Adrenal gland (tissue), 12 donors: ENCODE data around the gene BLVRB. TPM values are rescaled to one million over a fixed set of nuclear protein-coding genes. Genes with fewer than 3 reads are reported as not detected.
"Not testable (repeated sequence)": the region's sequence is repeated elsewhere in the genome, so short reads cannot be mapped to it uniquely, and the experiment has no call there.

Experiments used
- DNase-seq, 7 donors: peaks; one replicate each; pipeline ENCODE4 v3.0.0-alpha.2; 2019 to 2020
- H3K27ac ChIP-seq, 5 donors: fragments of 200-600 bp; sonication (generic) in 4 of 5; 1 replicate in 3 of 5; 2 replicates in 2 of 5; pipeline versions ENCODE4 v1.5.1 to v1.8.0; 2016 to 2020; ENCODE audit warnings: mild to moderate bottlenecking in 1 of 5
- H3K27me3 ChIP-seq: fragments of 200-600 bp; 2 replicates; pipeline ENCODE4 v1.8.0; 2021
- H3K36me3 ChIP-seq, 2 donors: fragments of 200-600 bp; replicated peaks in 1 of 2; 1 replicate in 1 of 2; 2 replicates in 1 of 2; pipeline versions ENCODE4 v1.5.1 to v1.8.0; 2018 to 2022
- H3K4me1 ChIP-seq, 2 donors: fragments of 200-600 bp; replicated peaks in 1 of 2; 1 replicate in 1 of 2; 2 replicates in 1 of 2; pipeline versions ENCODE4 v1.5.1 to v1.8.0; 2018 to 2021
- H3K4me3 ChIP-seq, 4 donors: fragments of 200-600 bp; sonication (generic) in 3 of 4; one replicate each; pipeline ENCODE4 v1.5.1; 2016 to 2018
- H3K9me3 ChIP-seq, 3 donors: fragments of 200-600 bp; sonication (generic) in 1 of 3; replicated peaks in 1 of 3; 1 replicate in 2 of 3; 2 replicates in 1 of 3; pipeline versions ENCODE4 v1.5.1 to v1.8.0; 2016 to 2021
- CTCF ChIP-seq, 6 experiments: fragments of 450-650 bp in 4 of 6; fragments of 200-600 bp in 2 of 6; sonication (generic) in 1 of 6; IDR thresholded peaks; 1 replicate in 5 of 6; 2 replicates in 1 of 6; pipeline versions ENCODE4 v1.5.1 to v1.8.0; 2016 to 2021; ENCODE audit warnings: antibody characterized with exemption in 6 of 6, mild to moderate bottlenecking in 2 of 6, moderate library complexity in 1 of 6
- POLR2A ChIP-seq, 2 donors: fragments of 450-650 bp; IDR thresholded peaks; one replicate each; pipeline ENCODE4 v1.6.1; 2017; ENCODE audit warnings: antibody characterized with exemption in 2 of 2, mild to moderate bottlenecking in 2 of 2, moderate library complexity in 1 of 2
- WGBS, 4 donors: extraction: QIAGEN DNeasy Blood & Tissue Kit in 2 of 4; methylation state at CpG; one replicate each; pipeline versions ENCODE4 v1.1.5 to v1.1.7; 2013 to 2017; 5-methylcytosine and 5-hydroxymethylcytosine counted together
- intact Hi-C, 2 donors: fragments of 100-400 bp; cut with DNase I; formaldehyde crosslinking; loops; one replicate each; pipeline versions ENCODE4 v1.14.1 to v1.15.0; 2022 to 2023
- polyA plus RNA-seq, 3 donors: library from polyadenylated mRNA; stranded (reverse); fragments of 200-250 nt in 2 of 3; fragments of 350-450 nt in 1 of 3; fragmentation: Illumina TruSeq in 1 of 3; extraction: RNeasy Lipid Tissue Mini Kit (QIAGEN cat#74804) in 1 of 3; gene quantifications; one replicate each; pipeline ENCODE4 v1.2.3, GENCODE V29; 2013 to 2014
- total RNA-seq, 9 donors: library from RNA; depleted of rRNA in 4 of 9; stranded (reverse); fragments of >200 nt in 4 of 9; fragments of 120-200 nt in 1 of 9; fragmentation: NEBNext Ultra II Directional in 1 of 9; extraction: Animal tissue kit (Norgen Biotek cat#: 25700) in 1 of 9; gene quantifications; one replicate each; pipeline versions ENCODE4 v1.1.0 to v1.2.4, GENCODE V29; 2013 to 2023
- donor health status: healthy with polysubstance abuse.
- donor health status: Bipolar disorder and iron deficiency.
- donor health status: DM: yes; HTN: yes; CAD: no.
- donor health status: DM: no; HTN: no; CAD: no.
- donor health status: DM: no; HTN: no; CAD: no.
- donor health status: DM: yes; HTN: yes; CAD: no.

Gene BLVRB
- total and polyA plus RNA-seq, 12 donors: 53.8 to 303 (median 123) TPM

- no peak overlapping the region for H3K4me3 ChIP-seq
- no peak for TF ChIP-seq POLR2A (IDR thresholded peaks at IDR 0.05)
- TF ChIP-seq CTCF (IDR thresholded peaks at IDR 0.05): no peak
- no peak for DNase-seq
- intact Hi-C loops: no loop called here
- H3K36me3 ChIP-seq: no peaks in the 10 kb centered on the region
- 51 to 71% (median 59%) methylated on average over 9 to 25 of the region's 25 CpGs for WGBS, 4 donors
- no peaks in the 10 kb centered on the region for H3K9me3 ChIP-seq
- no peaks in the 10 kb centered on the region for H3K4me1 ChIP-seq
- H3K27me3 ChIP-seq: no peaks in the 10 kb centered on the region
- no peak overlapping the region for H3K27ac ChIP-seq
Measured at GRCh38 chr19:40489882-40490230, 24.3 kb upstream of the BLVRB start.

GRCh38 chr19:40486017-40486416 lies 20.5 kb upstream of the BLVRB start:
- H3K9me3 ChIP-seq: no peaks in the 10 kb centered on the region
- no peaks in the 10 kb centered on the region for H3K36me3 ChIP-seq
- H3K4me1 ChIP-seq: no peaks in the 10 kb centered on the region
- 87 to 100% (median 95%) methylated on average over 3 of the region's 3 CpGs for WGBS, 4 donors
- no peak overlapping the region for H3K4me3 ChIP-seq
- DNase-seq: no peak
- no peak overlapping the region for H3K27ac ChIP-seq
- intact Hi-C loops: no loop called here
- no peaks in the 10 kb centered on the region for H3K27me3 ChIP-seq
- TF ChIP-seq CTCF (IDR thresholded peaks at IDR 0.05): no peak
- no peak for TF ChIP-seq POLR2A (IDR thresholded peaks at IDR 0.05)

GRCh38 chr19:40475878-40476644 lies 10.5 kb upstream of the BLVRB start:
- H3K4me1 ChIP-seq, H3K4me3 ChIP-seq, H3K36me3 ChIP-seq, H3K27me3 ChIP-seq, H3K27ac ChIP-seq, H3K9me3 ChIP-seq, DNase-seq, intact Hi-C loops: not testable (repeated sequence)
- 88 to 92% (median 88%) methylated on average over 15 of the region's 15 CpGs for WGBS, 4 donors

GRCh38 chr19:40474737-40475136 lies 9.2 kb upstream of the BLVRB start:
- no peak overlapping the region for H3K4me3 ChIP-seq
- H3K27ac ChIP-seq: no peak overlapping the region
- 84 to 94% (median 91%) methylated on average over 4 of the region's 4 CpGs for WGBS, 4 donors
- intact Hi-C loops: no loop called here
- H3K36me3 ChIP-seq: no peaks in the 10 kb centered on the region
- no peak for DNase-seq
- TF ChIP-seq POLR2A (IDR thresholded peaks at IDR 0.05): no peak
- no peak for TF ChIP-seq CTCF (IDR thresholded peaks at IDR 0.05)
- H3K27me3 ChIP-seq: no peaks in the 10 kb centered on the region
- H3K9me3 ChIP-seq: no peaks in the 10 kb centered on the region
- H3K4me1 ChIP-seq: no peaks in the 10 kb centered on the region

- no peak for DNase-seq
- intact Hi-C loops: no loop called here
- H3K4me3 ChIP-seq: no peak overlapping the region
- H3K27ac ChIP-seq: no peak overlapping the region
- no peaks in the 10 kb centered on the region for H3K36me3 ChIP-seq
- no peaks in the 10 kb centered on the region for H3K27me3 ChIP-seq
- no peak for TF ChIP-seq POLR2A (IDR thresholded peaks at IDR 0.05)
- TF ChIP-seq CTCF (IDR thresholded peaks at IDR 0.05): no peak
- H3K4me1 ChIP-seq: peaks cover 0 to under 1% of the 10 kb centered on the region in 2 donors
- H3K9me3 ChIP-seq: no peaks in the 10 kb centered on the region
- whole genome bisulfite sequencing, 4 donors: 84 to 95% (median 92%) methylated on average over 5 to 13 of the region's 13 CpGs
Measured at GRCh38 chr19:40472516-40472915, 7.0 kb upstream of the BLVRB start.
